Sigmoid colon (tissue), 3 donors: Measurements from ENCODE around the gene CTSO.

ENCODE experiments used
- POLR2A ChIP-seq, 2 donors: fragments of 450-650 bp; IDR thresholded peaks; one replicate each; pipeline ENCODE4 v1.6.1; 2016; ENCODE audit warnings: antibody characterized with exemption in 2 of 2, mild to moderate bottlenecking in 2 of 2, moderate library complexity in 2 of 2
- TF ChIP-seq, protein P1 (sequence below), 4 experiments: fragments of 450-650 bp in 3 of 4; fragments of 200-600 bp in 1 of 4; IDR thresholded peaks; one replicate each; pipeline ENCODE4 v1.5.1; 2016 to 2019; ENCODE audit warnings: antibody characterized with exemption in 4 of 4, mild to moderate bottlenecking in 3 of 4, moderate library complexity in 2 of 4

DNA sequence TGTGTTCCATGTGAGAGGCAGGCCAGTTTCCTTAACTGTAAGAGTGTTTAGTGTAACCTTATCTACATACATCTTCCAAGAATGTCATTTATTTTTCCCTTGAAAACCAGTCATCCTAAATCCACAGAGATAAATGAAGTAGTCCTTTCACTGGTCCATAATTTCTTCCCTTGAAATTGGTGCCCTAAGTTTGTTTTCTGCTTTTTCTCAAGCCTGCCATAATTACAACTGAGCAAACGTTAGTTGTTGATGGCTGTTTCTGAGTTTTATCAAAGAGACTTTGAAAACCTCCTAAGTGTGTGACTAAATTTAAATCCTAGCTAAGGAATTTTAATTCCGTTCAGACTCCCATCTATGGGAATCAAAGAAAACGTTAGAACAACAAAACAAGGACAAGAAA lies 53.8 kb downstream of the CTSO start:
- TF ChIP-seq, protein P1, sequence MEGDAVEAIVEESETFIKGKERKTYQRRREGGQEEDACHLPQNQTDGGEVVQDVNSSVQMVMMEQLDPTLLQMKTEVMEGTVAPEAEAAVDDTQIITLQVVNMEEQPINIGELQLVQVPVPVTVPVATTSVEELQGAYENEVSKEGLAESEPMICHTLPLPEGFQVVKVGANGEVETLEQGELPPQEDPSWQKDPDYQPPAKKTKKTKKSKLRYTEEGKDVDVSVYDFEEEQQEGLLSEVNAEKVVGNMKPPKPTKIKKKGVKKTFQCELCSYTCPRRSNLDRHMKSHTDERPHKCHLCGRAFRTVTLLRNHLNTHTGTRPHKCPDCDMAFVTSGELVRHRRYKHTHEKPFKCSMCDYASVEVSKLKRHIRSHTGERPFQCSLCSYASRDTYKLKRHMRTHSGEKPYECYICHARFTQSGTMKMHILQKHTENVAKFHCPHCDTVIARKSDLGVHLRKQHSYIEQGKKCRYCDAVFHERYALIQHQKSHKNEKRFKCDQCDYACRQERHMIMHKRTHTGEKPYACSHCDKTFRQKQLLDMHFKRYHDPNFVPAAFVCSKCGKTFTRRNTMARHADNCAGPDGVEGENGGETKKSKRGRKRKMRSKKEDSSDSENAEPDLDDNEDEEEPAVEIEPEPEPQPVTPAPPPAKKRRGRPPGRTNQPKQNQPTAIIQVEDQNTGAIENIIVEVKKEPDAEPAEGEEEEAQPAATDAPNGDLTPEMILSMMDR (IDR thresholded peaks at IDR 0.05), result no peak
- TF ChIP-seq POLR2A (IDR thresholded peaks at IDR 0.05), result no peak
